RWPE1 (cell line): ENCODE data around the gene TRIM71.

ENCODE experiments used
- CTCF ChIA-PET: fragments of 350-600 bp; sonication (Branson Sonifier 250); formaldehyde crosslinking; extraction: SDS; loops from one replicate; lab custom pipeline; 2021; lab: Yijun Ruan, JAX
- POLR2A ChIA-PET: fragments of 400-600 bp; formaldehyde crosslinking; extraction: SDS; loops from one replicate; lab custom pipeline; 2020; ENCODE audit warnings: antibody characterized with exemption; ENCODE audit not compliant: low non-redundant PET; lab: Yijun Ruan, JAX
- DNase-seq: peaks from one replicate; pipeline ENCODE4 v3.0.0; 2012; ENCODE audit warnings: low spot score
- H3K27ac ChIP-seq: fragments of 450-650 bp; 2 replicates; pipeline ENCODE4 v1.5.1; 2017
- CTCF ChIP-seq: fragments of 450-650 bp; conservative IDR thresholded peaks from 2 replicates; pipeline ENCODE4 v1.5.1; 2017; ENCODE audit warnings: low read depth, mild to moderate bottlenecking

TRIM71 gene

DNA sequence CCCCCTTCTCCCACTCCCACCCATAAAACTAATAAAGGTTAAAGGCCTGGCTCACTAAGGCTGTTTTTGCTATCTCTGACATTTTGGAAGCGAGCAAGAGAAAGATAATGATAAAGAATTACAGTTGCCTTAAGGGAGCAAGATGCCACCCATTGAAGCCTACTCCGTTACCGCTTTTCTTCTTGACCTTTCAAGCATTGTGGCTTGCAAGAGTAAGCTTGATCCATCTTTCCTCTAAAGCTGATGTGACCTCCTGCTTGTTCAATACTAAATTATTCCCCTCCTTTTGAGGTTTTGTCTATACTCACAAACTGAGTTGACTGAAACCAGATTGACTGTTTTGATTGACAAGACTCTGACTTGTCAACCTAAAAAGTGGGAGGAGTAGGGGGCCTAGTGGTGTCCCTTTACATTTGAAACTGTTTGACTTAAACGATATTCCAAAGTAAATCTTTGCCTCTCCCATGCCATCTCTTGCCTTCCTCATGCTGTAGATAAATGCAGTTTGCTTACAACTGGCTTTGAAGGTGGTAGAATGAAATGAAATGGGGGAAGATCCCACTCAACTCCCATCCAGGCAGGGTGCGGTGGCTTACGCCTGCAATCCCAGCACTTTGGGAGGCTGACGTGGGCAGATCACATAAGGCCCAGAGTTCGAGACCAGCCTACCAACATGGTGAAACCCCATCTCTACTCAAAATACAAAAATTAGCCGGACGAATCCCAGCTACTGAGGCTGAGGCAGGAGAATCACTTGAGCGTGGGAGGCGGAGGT lies 8.0 kb downstream of the TRIM71 start:
- DNase-seq: no peak
- no peak overlapping the region for H3K27ac ChIP-seq
- no peak for TF ChIP-seq CTCF
- ChIA-PET POLR2A (no interaction called here), CTCF (no interaction called here)

DNA sequence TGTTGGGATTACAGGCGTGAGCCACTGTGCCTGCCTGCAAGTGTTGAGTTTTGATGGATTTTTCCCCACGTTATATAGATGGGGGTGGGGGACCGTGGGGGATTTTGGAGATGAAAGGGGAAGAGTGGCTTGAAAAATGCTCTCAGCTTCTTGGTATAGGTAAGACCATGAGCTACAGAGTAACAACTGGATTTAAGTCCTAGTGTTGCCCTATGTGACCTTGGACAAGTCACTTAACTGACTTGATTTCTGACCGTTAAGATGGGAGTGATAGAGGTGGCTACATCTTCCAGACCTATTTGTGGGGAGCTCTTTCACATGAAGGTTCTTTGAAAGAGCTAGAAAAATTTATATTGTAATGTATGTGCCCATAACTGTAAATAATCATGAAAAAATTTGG lies 13.3 kb downstream of the TRIM71 start:
- ChIA-PET CTCF (no interaction called here), POLR2A (no interaction called here)
- DNase-seq: no peak
- no peak overlapping the region for H3K27ac ChIP-seq
- no peak for TF ChIP-seq CTCF

- no peak for DNase-seq
- no peak for TF ChIP-seq CTCF
- CTCF ChIA-PET: no interaction called here
- POLR2A ChIA-PET: no interaction called here
- H3K27ac ChIP-seq: no peak overlapping the region
These were observed 14.0 kb downstream of the TRIM71 start for GRCh38 chr3:32831791-32832190.

DNA sequence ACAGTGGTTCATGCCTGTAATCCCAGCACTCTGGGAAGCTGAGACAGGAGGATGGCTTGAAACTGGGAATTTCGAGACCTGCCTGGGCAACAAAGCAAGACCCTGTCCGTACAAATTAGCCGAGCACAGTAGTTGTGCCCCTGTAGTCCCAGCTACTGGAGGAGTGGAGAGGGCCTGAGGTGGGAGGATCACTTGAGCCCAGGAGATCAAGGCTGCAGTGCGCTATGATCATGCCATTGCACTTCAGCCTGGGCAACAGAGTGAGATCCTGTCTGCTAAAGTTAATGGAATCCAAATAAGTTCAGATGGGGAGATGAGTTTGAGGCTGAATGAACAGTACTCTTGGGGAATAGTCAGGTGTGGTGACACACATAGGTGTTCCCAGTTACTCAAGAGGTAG lies 14.4 kb downstream of the TRIM71 start:
- DNase-seq: no peak
- no peak for TF ChIP-seq CTCF
- CTCF ChIA-PET: no interaction called here
- no peak overlapping the region for H3K27ac ChIP-seq
- POLR2A ChIA-PET: no interaction called here

- CTCF ChIA-PET: no interaction called here
- POLR2A ChIA-PET: no interaction called here
- no peak for TF ChIP-seq CTCF
- H3K27ac ChIP-seq: no peak overlapping the region
- no peak for DNase-seq
These were observed 17.2 kb downstream of the TRIM71 start for GRCh38 chr3:32835049-32835371.

DNA sequence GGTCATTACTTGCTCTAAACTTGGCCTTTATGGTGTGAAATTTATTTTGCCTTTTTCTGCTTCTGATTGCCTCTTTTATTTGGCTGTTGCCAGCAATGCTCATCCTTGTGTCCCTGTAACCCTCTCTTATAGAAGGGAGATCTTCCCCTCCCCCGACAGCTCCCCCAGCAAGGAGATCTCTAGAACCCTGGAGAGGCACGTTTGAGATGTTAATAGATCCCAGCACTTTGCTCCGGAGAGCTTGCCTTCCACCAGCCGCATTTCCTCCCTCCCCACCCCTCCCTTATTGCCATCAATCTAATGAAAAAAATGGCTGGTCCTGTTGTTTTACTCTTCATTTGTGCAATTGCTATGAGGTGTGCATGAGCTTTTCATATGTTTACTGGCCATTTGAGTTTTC lies 18.2 kb downstream of the TRIM71 start:
- POLR2A ChIA-PET: no interaction called here
- CTCF ChIA-PET: no interaction called here
- no peak for DNase-seq
- no peak overlapping the region for H3K27ac ChIP-seq
- TF ChIP-seq CTCF: no peak
